ENCODE data around the gene SORCS3. TPM values are rescaled to one million over a fixed set of nuclear protein-coding genes. Genes with fewer than 3 reads are reported as not detected.

Gene SORCS3
- total and polyA plus RNA-seq, 2 of the 4 experiments (the other 2 are of a cell fraction), result not detected

- Histone ChIP-seq H2AFZ (replicated peaks; ENCODE audit: low read length, poor library complexity) (no peak overlapping the region), H3K9me1 (ENCODE audit: insufficient read depth, low read length) (no peaks in the 10 kb centered on the region), H3K56ac (ENCODE audit: extremely low read depth, insufficient read depth, low read length) (no peak overlapping the region), H2BK5ac (ENCODE audit: low read depth, low read length, poor library complexity, severe bottlenecking) (no peak overlapping the region), H3K23ac (ENCODE audit: low read depth, low read length) (no peak overlapping the region), H3K9ac (ENCODE audit: low read depth, low read length) (no peak overlapping the region), H3K4me1 (ENCODE audit: control insufficient read depth, insufficient read depth, low read length) (no peaks in the 10 kb centered on the region), H4K5ac (ENCODE audit: low read depth, low read length) (no peak overlapping the region), H2BK20ac (ENCODE audit: low read depth, low read length) (no peak overlapping the region), H4K8ac (ENCODE audit: low read depth in 2 of 2, low read length in 2 of 2) (no peak overlapping the region), H3K27ac (ENCODE audit: insufficient read depth, low read length) (no peak overlapping the region), H3K36me3 (ENCODE audit: control insufficient read depth, insufficient read depth, low read length) (no peaks in the 10 kb centered on the region), H2AK5ac (ENCODE audit: low read depth, low read length) (no peak overlapping the region), H3K4ac (ENCODE audit: low read depth, low read length) (no peak overlapping the region), H3K14ac (replicated peaks; ENCODE audit: low read depth, low read length) (no peak overlapping the region), H3K9me3 (ENCODE audit: control insufficient read depth, insufficient read depth, low read length) (peaks cover 14% of the 10 kb centered on the region), H3K18ac (ENCODE audit: low read depth, low read length) (no peak overlapping the region), H4K91ac (ENCODE audit: insufficient read depth, low read depth, low read length) (no peak overlapping the region), H4K20me1 (ENCODE audit: insufficient read depth, low read length) (no peaks in the 10 kb centered on the region), H3K4me3 (ENCODE audit: insufficient read depth, low read depth, low read length) (no peak overlapping the region), H2BK120ac (ENCODE audit: low read depth, low read length) (no peak overlapping the region), H3K79me1 (ENCODE audit: low read depth in 1 of 2, low read length in 2 of 2) (no peaks in the 10 kb centered on the region), H2AK9ac (replicated peaks; ENCODE audit: low read depth, low read length, poor library complexity) (no peak overlapping the region), H3K27me3 (ENCODE audit: control insufficient read depth, insufficient read depth, low read length) (no peaks in the 10 kb centered on the region), H3K4me2 (ENCODE audit: low read depth, low read length) (no peak overlapping the region), H2BK15ac (ENCODE audit: low read depth, low read length) (no peak overlapping the region)
- WGBS, 2 experiments (ENCODE audit: extremely low coverage in 2 of 2, insufficient read length in 1 of 2), result no CpG with 5 or more reads among the region's 4 CpGs
- no peak for DNase-seq
- intact Hi-C loops (cut with micrococcal nuclease), result no loop called here
- no peak for ATAC-seq (ENCODE audit: low read depth)
- TF ChIP-seq POLR2A (IDR thresholded peaks at IDR 0.05; ENCODE audit: low read depth, low read length) (no peak), BHLHE40 (IDR thresholded peaks at IDR 0.05; ENCODE audit: low read depth, low read length) (no peak), CHD1 (IDR thresholded peaks at IDR 0.05; ENCODE audit: low read depth, low read length) (no peak), RAD21 (IDR thresholded peaks at IDR 0.05; ENCODE audit: low read length) (no peak), RCOR1 (IDR thresholded peaks at IDR 0.05; ENCODE audit: insufficient replicate concordance, low read length) (no peak), USF2 (IDR thresholded peaks at IDR 0.05; ENCODE audit: low read depth, low read length) (no peak), SMC3 (IDR thresholded peaks at IDR 0.05; ENCODE audit: low read depth, low read length) (no peak), ELK1 (IDR thresholded peaks at IDR 0.05; ENCODE audit: borderline replicate concordance, low read depth, low read length) (no peak), CEBPB (IDR thresholded peaks at IDR 0.05; ENCODE audit: low read depth, low read length) (no peak), MAFK (IDR thresholded peaks at IDR 0.05; ENCODE audit: low read depth, low read length) (no peak), FOS (IDR thresholded peaks at IDR 0.05; ENCODE audit: low read depth, low read length) (no peak), NFE2L2 (IDR thresholded peaks at IDR 0.05; ENCODE audit: low read depth, low read length) (no peak), RFX5 (IDR thresholded peaks at IDR 0.05; ENCODE audit: low read depth, low read length) (no peak), CTCF (conservative IDR thresholded peaks at IDR 0.05; ENCODE audit: low read depth, low read length) (no peak), MAZ (IDR thresholded peaks at IDR 0.05; ENCODE audit: borderline replicate concordance, low read depth, low read length) (no peak)
- dilution Hi-C loops (cut with HindIII; ENCODE audit: low sequenced_read_pairs, unreplicated experiment), result no loop called here
- CTCF ChIA-PET, result no interaction called here
- POLR2A ChIA-PET (ENCODE audit: unreplicated experiment), result no interaction called here
- in situ Hi-C loops (cut with MboI; ENCODE audit: low sequenced_read_pairs), result no loop called here
- no TSS peak for BruUV-seq (replicated peaks)
Measured at GRCh38 chr10:105183536-105183935, 542.4 kb downstream of the SORCS3 start.

All from IMR-90 (cell line).